TTC549 (cell line): ENCODE measurements around the gene SMDT1.
"Not testable (repeated sequence)": the region's sequence is repeated elsewhere in the genome, so short reads cannot be mapped to it uniquely, and the experiment has no call there.

Experiments
- FAIRE-seq: peaks from 2 replicates; lab custom pipeline; 2012; peaks lifted over from hg19 to GRCh38; lab: Jason Lieb, UNC

SMDT1 gene

GRCh38 chr22:42070517-42071422 lies 8.7 kb upstream of the SMDT1 start, which contains the start of gene NAGA:
Gene NAGA, minus strand, starts transcription at chr22:42070812. Its CDS starts 515 bp downstream, at chr22:42070297.
- peak; percentile 93 for FAIRE-seq

GRCh38 chr22:42071508-42071907 lies 8.0 kb upstream of the SMDT1 start:
- not testable (repeated sequence) for FAIRE-seq

- no peak for FAIRE-seq
Observed at GRCh38 chr22:42072606-42073330, 6.7 kb upstream of the SMDT1 start.

- FAIRE-seq, result no peak
Observed at GRCh38 chr22:42073621-42074041, 5.9 kb upstream of the SMDT1 start.

- no peak for FAIRE-seq
Observed at GRCh38 chr22:42074132-42074811, 5.2 kb upstream of the SMDT1 start, which contains the start of gene PHETA2. Gene PHETA2, plus strand, starts transcription at chr22:42074248. Its CDS starts 3,046 bp downstream, at chr22:42077294.

- FAIRE-seq, result no peak
Observed at GRCh38 chr22:42074846-42075676, 4.4 kb upstream of the SMDT1 start.

GRCh38 chr22:42076764-42077485 lies 2.6 kb upstream of the SMDT1 start:
- no peak for FAIRE-seq

- FAIRE-seq, result no peak
Observed at GRCh38 chr22:42077486-42078125, 1.9 kb upstream of the SMDT1 start.

GRCh38 chr22:42078469-42079318 lies 806 bp upstream of the SMDT1 start:
- FAIRE-seq, result no peak

GRCh38 chr22:42080287-42080686 lies 787 bp downstream of the SMDT1 start:
- FAIRE-seq, result no peak

GRCh38 chr22:42083119-42083518 lies 3.6 kb downstream of the SMDT1 start:
- no peak for FAIRE-seq

- FAIRE-seq, result no peak
Observed at GRCh38 chr22:42084874-42085273, 5.4 kb downstream of the SMDT1 start.

GRCh38 chr22:42086051-42086450 lies 6.6 kb downstream of the SMDT1 start:
- no peak for FAIRE-seq

- FAIRE-seq, result peak; percentile 95
Observed at GRCh38 chr22:42090596-42091454, 11.3 kb downstream of the SMDT1 start, which contains the start of gene NDUFA6. Gene NDUFA6, minus strand, starts transcription at chr22:42090772. Its CDS starts 28 bp downstream, at chr22:42090744.

GRCh38 chr22:42091455-42091782 lies 11.9 kb downstream of the SMDT1 start:
- FAIRE-seq, result no peak

- FAIRE-seq, result no peak
Observed at GRCh38 chr22:42101199-42101598, 21.7 kb downstream of the SMDT1 start.

- FAIRE-seq, result not testable (repeated sequence)
Observed at GRCh38 chr22:42104332-42104860, 24.9 kb downstream of the SMDT1 start.

GRCh38 chr22:42108848-42109247 lies 29.3 kb downstream of the SMDT1 start:
- FAIRE-seq, result no peak
